GM21447 (cell line): ENCODE data around the gene SERTM1.

ENCODE experiments used
- ATAC-seq: cut with Tn5 transposase; IDR thresholded peaks from one replicate; pipeline ENCODE4 v1.9.1; 2021; ENCODE audit not compliant: unreplicated experiment

The SERTM1 gene

DNA sequence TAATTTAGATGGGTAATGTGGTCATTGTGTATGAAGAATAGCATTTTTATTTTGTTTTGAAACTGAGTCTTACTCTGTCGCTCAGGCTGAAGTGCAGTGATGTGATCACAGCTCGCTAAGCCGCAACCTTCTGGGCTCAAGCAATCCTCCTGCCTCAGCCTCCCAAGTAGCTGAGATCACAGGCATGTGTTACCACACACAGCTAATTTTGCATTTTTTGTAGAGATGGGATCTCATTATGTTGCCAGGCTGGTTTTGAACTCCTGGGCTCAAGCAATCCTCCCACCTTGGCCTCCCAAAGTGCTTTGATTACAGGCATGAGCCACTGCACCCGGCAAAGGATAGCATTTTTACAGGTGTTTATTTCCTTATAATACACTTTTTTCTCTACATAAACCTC lies 36.6 kb downstream of the SERTM1 start:
- no peak for ATAC-seq

DNA sequence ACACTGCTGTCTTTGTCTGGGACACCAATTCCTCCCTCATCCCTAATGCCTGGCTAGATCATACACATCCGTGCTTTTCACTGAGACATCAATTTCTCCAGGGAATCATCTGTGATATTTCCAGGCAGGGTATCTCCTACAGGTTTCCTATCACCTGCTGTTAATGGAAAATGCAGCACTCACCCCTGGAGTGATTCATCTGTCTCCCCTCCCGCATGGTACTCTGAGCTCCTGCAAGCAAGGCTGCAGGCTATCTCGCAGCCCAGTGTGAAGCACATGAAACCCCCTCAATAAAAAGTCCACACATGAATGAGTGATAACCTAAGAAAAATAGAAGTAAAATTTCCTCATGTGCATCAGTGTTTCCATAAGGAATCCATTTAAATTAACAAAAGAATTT lies 38.5 kb downstream of the SERTM1 start:
- ATAC-seq = no peak

DNA sequence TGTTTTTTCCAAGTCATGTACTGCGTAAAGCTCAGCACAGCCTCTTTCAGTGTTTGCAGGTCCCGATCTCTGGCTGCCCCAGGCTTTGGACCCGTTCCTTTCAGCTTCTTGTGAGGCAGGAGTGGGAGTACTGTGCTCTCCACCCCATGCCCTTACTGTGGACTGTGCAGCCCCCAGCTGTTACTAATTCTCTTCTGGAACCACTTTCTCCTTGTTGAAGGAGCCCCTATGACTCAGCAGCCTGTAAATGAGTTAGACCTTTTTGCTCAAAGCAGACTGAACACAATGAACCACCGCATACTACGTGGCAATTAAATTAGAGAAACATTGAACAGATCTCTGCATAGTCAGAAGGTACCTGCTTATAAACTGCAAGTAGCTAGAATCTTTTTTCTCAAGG lies 39.0 kb downstream of the SERTM1 start:
- ATAC-seq = no peak

DNA sequence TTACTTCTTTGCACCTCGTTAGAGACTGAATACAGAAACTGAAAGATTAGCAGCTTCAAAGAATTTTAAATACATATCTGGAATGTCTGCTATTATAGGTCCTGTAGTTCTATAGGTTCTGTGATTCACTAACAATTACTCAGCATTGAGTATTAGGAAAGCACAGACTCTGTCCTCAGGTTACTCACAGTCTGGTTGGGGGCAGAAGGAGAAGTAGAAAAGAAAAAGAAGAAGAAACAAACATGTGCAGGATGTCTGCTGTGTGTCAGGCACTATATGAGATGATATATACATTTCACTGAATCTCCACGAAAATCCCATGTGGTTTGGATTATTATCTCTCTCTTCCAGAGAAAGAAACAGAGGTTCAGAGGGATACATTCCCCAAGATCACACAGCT lies 40.1 kb downstream of the SERTM1 start:
- no peak for ATAC-seq

DNA sequence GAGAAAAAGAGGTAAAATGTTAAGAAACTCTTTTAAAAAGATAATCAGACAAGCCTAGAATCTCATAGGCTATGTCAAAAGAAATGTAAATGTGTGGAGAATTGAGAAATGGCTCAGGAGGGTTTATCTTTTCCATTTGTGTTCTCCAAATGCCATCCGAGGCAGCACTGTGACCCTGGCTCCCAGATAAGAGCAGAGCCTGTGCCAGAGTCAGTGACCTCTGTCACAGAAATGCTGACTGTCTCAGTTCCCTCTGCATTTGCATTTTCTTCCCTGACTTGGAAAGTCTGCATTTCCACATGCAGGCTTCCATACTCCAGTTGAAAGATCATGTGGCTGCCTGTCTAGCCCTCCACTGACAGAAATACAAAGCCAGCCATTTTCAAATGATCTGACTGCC lies 42.0 kb downstream of the SERTM1 start:
- ATAC-seq = no peak

DNA sequence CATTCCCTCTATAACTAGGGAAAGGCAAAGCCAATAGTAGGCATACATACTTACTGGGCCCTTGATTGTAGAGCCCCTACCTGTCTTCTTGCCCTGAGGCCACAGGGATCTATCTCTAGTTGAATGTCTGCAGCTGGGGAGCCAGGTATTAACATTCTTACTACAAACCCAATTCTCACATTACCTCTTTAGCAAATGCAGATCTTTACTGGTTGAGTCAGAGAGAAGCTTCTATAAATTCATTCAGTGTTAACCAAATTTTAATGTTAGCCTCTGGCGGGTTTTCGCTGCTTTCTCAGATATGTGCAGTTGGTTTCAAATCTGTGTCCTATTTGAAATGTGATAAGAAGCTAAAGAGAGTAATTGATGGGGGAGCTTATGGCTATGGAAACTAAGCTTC lies 43.2 kb downstream of the SERTM1 start:
- ATAC-seq = no peak

DNA sequence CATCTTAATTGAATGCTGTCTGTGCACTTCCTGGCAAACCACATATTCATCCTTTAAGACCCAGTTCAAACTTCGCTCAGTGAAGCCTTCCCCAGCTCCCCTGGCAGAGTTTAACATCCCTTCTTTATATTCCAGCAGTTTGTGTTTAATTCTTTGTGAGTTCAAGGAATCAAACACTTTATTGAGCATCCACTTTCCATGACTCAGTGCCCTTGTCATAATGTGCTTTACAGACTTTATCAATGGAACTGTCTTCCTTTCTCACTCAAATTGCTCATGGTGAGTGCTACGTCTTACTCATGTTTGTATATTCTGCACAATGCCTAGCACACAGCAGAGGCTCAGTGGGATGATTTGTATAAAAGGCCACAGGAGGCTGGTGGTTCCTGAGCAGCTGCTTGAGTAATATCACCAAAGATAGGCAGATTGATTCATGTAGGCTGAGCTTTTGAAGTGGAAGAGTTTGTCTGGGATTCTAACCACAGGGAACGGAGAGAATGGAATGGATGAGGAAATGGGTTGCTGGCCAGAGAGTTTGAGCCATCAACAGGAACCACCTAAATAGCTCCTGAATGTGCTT lies 44.2 kb downstream of the SERTM1 start:
- no peak for ATAC-seq

DNA sequence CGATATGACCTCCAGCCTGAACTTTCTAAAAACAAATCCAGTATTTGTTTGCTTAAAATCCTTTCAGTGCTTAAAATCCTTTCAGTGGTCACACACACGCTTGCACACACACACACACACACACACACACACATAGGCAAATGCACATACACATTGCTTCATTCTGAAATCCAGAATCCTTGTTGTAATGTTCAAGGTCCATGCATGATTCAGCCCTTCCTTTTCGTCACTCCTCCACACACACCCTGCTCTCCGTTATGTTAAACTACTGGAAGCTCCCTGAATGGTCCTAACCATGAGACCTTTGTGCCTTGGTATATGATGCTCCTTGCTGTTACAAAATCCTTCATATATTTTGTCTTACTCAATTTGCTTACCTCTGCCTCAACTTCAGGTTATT lies 44.9 kb downstream of the SERTM1 start:
- ATAC-seq = no peak

DNA sequence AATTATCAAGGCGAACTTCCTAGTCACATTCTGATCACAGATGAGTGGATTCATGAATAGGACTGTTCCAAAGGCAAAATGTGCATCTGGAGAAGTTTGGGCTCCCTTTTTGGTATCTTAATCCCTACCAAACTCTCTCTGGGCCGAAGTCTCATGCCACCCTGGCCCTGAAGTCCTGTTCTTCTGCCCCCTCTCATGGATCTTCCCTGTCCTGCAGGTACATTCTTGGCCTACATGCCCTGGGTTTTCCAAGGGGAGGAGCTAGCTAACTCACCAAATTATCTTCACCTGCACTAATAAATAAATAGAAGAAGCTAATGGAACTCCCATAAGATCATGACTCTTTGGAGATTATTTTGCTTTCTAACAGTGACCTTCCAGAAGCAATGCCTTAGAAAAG lies 50.3 kb downstream of the SERTM1 start:
- no peak for ATAC-seq

DNA sequence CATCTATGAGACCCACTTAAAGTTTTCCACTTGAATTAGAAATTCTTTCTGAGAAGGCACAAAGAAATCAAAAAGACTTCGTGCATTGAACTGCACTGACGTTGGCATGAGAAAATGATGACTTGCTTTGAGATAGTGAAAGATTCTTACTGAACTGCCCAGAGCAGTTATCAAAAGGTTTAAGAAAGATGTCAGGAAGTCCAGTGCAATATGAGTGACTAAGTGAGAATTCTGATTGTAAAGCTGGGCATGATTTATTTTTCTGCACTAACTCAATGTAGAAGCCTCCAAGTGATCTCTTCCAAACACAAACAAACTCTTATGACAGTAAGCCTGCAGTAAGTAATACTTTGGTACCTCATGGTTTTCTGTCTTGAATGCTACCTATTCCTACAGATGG lies 52.1 kb downstream of the SERTM1 start:
- ATAC-seq = no peak

DNA sequence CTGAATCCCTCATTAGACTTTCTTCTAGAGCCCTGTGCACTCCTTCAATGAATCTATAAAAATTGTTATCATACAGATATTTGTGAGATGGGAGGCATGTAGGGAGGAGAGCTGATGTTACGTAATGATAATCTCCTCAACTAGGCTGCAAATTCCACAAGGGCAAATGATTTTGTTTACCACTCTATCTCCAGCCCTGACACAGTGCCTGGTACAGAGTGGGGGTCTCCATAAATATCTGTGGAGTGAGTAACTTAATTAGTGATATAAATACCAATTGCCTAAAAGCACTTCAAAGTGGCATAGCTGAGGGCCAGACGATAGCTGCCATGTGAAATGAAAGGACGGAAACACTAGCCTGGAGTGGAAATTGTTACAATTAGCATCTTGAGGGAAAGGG lies 54.2 kb downstream of the SERTM1 start:
- no peak for ATAC-seq

DNA sequence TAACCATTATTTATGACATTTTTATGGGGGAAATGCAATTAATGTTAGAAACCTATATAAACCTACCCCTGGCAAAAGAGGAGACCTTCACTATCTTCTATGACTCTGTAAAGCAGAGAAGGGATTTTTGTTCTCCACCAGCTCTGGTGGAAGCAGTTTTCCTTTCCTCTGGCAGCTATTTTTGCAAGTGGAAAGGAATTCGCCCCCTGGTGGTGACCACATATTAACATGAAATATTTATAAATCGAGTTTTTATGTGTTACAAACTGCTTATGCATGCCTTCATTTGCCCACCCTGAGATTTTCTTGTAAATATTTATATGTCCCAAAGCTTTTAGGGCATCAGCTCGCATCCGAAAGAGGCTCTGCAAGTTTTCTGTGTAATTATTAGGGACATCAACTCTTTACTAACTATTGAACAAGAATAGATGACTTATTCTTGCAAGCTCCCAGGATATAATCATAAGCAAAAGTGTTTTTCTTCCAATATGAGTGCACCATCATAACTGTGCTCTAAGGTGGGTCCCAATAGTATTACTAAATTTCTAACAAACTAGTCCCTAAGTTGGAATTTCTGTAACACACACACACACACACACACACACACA lies 62.4 kb downstream of the SERTM1 start:
- ATAC-seq = no peak

DNA sequence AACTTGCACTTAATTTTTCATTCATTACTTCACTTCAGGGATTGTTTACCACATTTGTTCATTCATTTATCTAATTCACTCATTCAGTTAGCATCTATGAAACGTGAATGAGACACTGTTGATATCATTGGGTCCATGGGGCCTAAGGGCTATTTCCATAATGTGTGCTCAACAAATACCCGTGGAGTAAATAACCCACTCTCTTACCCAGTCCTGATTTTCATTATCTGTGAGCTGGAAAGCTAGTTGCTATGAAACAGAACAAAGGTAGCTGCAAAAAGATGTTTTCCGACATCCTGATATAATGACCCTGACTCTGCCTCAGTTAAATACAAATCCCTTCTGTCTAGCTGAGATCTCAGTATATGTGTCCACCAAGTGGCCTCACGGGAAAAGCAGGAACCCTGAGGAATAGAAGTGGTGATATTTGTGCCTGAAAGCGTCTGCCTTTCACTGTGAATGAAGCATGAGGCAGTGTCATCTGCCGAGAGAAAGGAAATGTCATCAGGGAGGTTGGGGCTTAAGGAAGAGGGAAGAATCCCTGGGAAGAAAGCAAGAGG lies 63.8 kb downstream of the SERTM1 start:
- no peak for ATAC-seq

DNA sequence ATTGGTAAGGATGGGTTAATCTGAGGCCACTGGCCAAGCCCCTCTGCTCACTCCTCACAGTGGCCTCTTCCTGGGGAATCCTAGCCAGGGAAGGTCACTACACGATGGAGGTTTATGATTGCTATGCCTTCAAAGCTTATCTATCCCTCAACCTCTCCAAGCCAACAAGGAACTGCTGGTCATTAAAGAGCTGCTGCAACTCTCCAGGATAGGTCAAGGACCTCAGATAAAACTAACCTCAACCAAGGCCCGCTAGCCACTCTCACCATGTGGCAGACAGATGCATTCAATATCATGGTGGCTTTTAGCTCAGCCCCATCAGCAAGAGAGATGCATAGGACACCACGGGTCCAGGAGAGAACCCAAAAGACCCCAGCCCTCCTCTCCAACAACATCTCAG lies 71.6 kb downstream of the SERTM1 start:
- ATAC-seq = no peak

DNA sequence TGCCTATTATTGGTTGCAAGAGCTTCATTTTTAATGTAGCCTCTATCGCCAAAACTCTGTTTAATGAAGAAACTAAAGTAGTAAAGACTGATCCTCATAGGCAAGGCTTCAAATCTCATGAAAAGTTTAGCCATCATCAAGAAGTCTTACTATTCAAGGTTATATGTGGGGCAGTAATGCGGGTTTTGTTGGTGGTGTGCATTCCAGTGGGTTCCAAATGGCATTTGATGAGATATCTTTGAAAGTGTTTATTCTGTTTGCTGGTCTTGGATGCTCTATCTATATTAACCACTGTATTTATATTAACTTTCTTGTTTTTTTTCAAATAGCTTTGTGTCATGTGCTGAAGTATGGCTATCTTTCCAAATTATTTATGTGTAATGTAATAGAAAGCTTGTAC lies 72.2 kb downstream of the SERTM1 start:
- no peak for ATAC-seq
